HG03135 (cell line): ENCODE data around the gene FASTKD2.
A peak's percentile ranks its signal among the peaks of the same experiment; 100 is the strongest.
"Not testable (repeated sequence)": the region's sequence is repeated elsewhere in the genome, so short reads cannot be mapped to it uniquely, and the experiment has no call there.

Experiments used
- ATAC-seq: cut with Tn5 transposase; IDR thresholded peaks from one replicate; pipeline ENCODE4 v1.9.1; 2021; ENCODE audit warnings: mild to moderate bottlenecking, moderate library complexity; ENCODE audit not compliant: unreplicated experiment

The FASTKD2 gene

DNA sequence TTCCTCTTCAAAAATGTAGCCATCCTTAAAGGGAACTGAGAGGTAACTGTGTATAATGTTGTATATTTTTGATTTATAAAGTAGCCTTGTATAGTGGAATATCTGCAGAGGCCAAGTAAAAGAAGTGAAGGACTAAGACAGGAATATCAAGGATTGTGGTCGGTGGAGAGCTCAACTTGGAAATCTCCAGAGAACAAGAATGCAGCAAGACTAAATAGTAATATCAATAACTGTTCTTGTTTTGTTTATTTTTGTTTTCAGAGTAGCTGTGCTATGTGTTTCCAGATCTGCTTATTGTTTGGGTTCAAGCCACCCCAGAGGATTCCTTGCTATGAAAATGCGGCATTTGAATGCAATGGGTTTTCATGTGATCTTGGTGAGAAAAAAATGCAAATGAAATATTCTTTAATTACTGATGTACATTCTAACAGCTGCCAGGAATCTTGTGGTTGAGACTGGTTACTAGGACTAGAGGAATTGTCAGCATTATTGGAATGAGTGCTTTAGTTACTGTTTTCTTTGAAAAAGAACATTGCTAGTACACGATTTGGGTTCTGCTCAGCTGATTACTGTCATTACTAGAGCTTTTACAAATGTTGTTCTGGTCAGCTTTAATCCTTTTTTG, 25.0 kb downstream of the FASTKD2 start:
- no peak for ATAC-seq

DNA sequence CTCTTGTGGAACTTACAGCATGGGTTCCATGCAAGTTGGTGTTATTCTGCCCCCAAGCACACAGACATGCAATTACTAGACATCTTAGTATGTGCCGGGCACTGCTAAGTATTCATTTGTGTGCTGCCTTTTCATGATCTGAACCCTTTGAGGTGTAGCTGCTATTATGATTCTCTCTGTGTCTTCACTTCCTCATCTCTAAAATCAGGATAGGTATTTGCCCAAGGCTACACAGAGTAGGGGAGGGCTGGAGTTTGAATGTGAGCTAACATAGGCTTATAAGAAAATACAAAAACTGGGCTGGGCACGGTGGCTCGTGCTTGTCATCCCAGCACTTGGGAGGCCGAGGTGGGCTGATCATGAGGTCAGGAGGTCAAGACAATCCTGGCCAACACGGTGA, 27.2 kb downstream of the FASTKD2 start:
- ATAC-seq, result no peak

GRCh38 chr2:206797376-206797775, 32.0 kb downstream of the FASTKD2 start:
- no peak for ATAC-seq

DNA sequence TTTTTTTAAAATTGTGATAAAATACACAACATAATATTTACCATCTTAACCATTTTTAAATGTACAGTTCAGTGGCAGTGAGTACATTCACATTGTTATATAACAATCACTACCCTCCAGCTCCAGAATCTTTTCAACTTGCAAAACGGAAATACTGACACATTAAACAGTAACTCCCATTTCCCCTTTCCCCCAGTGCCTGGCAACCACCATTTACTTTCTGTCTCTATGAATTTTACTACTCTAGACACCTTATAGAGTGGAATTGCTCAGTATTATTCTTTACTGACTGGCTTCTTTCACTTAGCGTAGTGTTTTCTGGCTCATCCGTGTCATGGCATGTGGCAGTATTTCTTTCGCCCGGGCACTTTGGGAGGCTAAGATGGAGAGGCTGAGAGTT, 32.6 kb downstream of the FASTKD2 start:
- peak; percentile 68 for ATAC-seq

- ATAC-seq, result no peak
Measured at GRCh38 chr2:206799083-206799482, 33.7 kb downstream of the FASTKD2 start.

- no peak for ATAC-seq
Measured at GRCh38 chr2:206800506-206801417, 35.4 kb downstream of the FASTKD2 start.

GRCh38 chr2:206801418-206802189, 36.2 kb downstream of the FASTKD2 start:
- no peak for ATAC-seq

DNA sequence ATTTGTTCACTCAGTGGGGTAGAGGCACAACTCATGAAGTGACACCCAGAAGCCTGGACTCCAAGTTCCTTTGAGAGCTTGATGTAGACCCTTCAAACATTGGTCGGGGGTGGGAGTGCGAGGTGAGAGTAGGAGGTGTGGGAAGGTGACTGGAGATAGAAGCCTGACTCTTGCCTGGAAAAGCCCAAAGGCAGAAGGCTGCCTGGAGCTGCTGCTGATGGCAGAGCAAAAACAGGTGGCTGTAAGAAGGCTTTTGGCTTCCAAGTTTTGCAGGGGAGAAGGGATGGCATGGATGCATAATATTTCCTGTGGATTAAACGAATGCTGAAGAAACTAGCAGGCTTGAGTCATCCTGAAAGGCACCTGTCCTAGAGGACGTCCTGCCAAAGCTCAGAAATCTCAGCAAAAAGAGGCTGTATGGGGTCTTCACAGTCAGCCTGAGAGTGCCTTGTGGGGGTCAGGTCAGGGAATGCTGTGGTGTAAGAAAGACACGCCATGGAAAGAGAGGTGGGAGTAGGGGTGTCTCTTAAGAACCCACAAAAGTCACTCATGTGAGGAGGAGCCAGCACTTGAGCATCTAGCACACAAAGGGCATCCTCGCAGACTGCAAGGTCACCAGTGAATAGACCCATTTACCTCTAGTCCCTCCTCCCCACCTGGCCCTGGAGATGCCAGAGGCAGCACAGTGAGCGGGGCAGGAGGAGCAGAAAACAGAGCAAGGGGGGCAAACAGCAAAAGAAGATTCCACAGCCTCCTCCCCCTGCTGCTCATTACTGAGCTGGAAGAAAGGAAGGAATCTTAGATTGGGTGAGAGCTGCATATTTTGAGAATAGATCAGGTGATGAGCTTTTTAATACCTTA, 37.5 kb downstream of the FASTKD2 start:
- ATAC-seq, result no peak

DNA sequence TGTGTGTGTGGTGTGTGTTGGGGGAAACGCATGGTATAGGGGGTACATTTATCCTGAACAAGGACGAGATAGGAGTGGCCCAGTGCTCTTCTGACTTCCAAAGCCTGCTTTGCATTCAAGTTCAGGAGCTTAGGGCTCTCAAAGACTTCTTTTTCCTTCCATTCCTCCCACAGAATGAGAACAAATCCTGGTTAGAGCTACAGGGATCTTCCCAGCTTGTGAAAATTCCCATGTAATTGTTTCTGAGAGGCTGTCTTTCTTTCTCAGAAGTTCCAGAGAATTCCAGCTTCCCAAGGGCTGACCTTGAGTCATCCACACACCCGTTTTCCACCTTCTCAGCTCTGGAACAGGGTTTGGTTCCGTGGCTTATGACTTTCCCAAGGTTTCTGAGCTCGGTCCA, 38.9 kb downstream of the FASTKD2 start:
- no peak for ATAC-seq

- no peak for ATAC-seq
Measured at GRCh38 chr2:206805887-206806607, 40.6 kb downstream of the FASTKD2 start.

- not testable (repeated sequence) for ATAC-seq
Measured at GRCh38 chr2:206807624-206808023, 42.2 kb downstream of the FASTKD2 start.

DNA sequence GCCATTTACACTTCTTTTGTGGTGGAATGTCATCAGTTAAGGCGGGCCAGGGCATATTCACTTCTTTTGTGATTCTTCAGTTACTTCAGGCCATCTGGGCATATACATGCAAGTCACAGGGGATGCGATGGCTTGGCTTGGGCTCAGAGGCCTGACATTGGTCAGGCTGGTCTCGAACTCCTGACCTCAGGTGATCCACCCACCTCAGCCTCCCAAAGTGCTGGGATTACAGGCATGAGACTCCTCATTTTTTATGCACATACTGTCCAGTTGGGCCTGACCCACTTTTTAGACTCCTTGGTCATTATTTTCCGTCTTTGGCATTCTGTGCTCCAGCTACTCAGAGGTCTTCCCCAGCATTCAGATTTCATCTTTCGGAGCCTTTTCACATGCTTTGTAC, 47.1 kb downstream of the FASTKD2 start:
- not testable (repeated sequence) for ATAC-seq

- no peak for ATAC-seq
Measured at GRCh38 chr2:206814498-206814897, 49.1 kb downstream of the FASTKD2 start.

DNA sequence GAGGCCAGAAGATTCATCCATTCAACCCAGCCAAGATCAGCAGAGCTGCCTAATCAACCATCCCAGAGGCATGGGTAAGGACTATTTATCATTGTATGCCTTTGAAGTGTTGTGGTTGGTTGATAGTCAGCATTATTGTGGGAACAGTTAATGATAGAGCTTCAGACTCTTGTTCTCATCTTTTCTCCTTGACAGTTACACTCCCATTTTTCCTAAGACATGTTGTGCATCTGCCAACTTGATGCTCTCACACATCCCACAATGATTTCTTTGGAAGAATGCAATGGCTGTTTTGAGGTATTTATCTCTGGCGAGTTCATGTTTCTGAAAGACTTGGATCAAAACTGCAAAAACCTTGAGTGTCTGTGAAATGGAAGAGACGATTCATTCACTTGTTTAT, 55.4 kb downstream of the FASTKD2 start:
- no peak for ATAC-seq

DNA sequence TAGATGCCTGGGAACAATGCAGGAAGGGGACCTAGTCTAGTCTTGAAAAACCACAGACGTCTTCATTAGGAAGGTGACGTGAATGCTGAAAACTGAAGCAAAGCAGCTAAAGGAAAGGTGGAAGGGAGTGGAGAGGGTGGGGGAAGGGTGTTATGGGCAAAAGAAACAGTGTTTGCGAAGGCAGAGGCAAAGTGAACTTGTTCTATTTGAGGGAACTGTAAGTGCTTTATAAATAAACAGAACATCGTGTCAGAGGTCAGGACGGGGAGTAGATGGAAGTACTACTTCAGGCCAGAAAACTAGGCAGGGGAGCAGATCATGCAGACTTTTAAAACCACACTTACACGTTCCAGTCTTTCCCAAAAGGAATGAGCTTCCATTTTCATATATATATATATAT, 57.8 kb downstream of the FASTKD2 start:
- ATAC-seq, result no peak

- no peak for ATAC-seq
Measured at GRCh38 chr2:206824087-206824618, 58.7 kb downstream of the FASTKD2 start.

DNA sequence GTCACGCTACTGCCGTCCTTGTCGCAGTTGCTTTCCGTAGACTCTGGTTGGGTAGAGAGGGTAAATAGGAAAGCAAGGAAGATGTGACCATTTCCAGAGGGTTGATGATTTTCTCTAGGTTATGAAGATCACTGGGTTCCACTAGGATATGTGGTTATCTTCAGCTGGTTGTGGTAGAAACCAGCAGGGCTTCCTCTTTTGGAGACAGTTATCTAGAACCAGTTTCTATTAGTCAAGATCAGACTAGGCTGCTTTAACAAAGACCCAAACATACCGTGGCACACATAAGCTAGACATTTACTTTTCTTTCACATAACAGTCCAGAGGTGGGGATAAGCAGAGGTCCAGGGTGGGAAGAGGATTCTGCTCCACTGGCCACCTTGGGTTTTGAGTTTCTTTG, 59.6 kb downstream of the FASTKD2 start:
- ATAC-seq, result no peak

- no peak for ATAC-seq
Measured at GRCh38 chr2:206831442-206831995, 66.1 kb downstream of the FASTKD2 start.

DNA sequence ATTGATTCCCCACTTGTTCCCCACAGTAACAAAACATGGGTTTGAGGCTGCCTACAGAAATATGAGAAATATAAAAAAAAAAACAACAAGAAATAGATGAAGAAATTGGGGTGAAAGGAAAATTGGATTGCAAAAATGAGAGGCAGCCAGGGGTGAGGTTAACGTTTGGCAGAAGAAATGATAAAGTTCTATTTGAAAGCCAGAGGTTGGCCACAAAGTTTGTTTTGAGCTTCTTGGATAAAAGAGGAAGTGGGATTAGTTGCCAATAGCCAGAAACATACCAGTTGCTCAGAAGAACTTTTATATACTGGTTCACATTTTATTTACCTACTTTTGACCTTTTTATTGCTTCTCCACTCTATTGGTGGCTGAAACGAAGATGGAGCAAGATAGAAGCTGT, 67.5 kb downstream of the FASTKD2 start:
- ATAC-seq, result no peak
